ENCODE results near the gene SCUBE2.
A peak's percentile ranks its signal among the peaks of the same experiment; 100 is the strongest.
"Not testable (repeated sequence)": the region's sequence is repeated elsewhere in the genome, so short reads cannot be mapped to it uniquely, and the experiment has no call there.

Gene SCUBE2

DNA sequence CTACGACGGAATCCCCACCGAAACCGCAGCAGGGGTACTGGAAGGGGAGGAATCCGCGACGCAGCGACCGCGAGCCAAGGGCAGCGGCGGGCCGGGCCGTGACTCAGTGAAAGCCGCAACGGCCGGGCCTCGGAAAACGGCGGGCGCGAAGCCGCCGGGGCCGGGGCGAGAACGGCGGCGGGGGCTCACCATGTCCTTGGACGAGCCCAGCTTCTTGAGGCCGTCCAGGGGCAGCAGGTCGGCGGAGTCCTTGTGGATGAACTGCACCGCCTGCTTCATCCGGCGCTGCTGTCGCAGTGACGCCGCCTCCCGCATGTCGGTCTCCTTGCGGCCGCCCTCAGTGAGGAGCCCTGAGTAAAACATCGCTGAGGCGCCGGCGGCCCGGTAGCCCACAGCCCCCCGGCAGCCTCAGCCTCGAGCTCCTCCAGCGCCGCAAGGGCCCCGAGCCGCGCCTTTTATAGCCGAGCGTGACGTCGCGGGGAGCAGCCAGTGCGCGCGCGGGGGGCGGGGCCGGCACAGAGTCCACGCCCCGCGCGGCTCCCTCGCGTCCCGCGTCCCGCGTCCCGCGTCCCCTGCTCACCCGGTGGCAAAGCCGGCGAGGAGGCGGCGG, 87.7 kb downstream of the SCUBE2 start, which contains the start of gene NRIP3:
TSS of gene NRIP3 (minus strand) at position 429 of the 610 bp plus-strand sequence. CDS start at position 363, 66 bp downstream.
- peak; percentile 65 for DNase-seq

DNA sequence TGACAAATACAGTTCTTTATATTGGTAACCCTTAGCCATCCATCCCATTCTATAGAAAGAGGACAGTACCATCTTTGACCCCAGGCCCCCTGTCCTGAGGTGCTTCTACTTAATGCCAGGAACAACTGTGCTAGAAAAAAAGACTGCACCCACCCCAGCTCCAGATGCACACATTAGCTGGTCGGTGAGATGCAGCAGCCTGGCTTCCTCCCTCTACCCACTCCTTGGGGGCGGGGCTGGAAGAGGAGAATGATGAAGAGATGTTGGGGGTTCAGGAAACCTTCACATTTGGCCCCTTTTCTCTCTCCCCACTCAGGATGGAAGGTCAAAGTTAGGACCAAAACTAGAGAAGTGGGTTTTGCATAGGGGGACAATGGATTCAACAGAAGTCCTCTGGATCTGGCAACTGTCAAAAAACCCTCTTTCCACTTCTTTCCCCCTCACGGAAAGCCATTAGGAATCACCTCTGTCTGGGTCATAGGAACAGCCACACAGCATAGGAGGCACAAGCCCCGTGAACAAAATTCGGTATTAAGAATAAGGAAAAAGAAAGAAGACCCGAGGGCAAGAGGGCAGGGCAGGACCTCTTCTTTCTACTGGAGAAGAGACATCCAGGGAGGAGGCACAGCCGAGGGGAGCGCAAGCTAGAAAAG, 88.4 kb downstream of the SCUBE2 start:
- no peak for DNase-seq

DNA sequence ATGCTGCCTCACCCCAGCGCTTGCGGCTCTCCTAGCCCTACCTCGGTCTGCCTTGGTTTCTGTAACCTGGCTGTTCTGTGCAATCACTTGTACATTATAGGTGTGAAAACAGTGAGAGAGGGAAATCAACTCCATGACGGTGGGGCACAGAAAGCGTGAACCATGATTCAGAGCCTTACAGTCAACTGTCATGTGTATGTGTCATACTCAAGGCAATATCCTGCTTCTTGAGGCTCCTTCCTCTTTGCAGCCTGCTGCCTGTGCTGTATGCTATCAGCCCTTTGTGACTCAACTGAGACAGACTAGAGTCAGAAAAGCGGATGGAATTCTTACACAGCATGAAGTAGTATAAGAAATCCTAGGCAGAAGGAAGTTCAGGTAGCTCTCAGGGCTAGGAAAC, 89.7 kb downstream of the SCUBE2 start:
- peak; percentile 10 for DNase-seq

GRCh38 chr11:8998017-8998416, 93.4 kb downstream of the SCUBE2 start:
- DNase-seq: no peak

GRCh38 chr11:8997451-8997850, 93.9 kb downstream of the SCUBE2 start:
- DNase-seq: no peak

DNA sequence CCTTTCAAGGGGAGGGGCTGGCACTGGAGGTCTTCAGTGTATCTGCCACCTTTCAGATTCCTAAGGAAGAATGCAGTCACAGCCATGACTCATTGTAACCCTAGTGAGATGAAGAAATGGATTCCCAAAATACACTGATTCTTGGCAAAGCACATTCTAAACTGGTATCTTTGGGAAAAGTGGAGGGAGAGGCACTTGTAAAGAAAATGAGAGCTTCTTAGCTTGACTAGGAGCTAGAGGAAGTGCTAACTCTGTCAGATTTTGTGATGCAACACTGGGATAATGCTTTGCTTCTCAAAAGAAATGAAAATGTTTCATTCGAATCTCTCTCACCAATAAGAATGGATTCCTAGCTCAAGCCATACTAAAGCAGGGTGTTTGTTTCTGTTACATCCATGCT, 101.9 kb downstream of the SCUBE2 start:
- DNase-seq: no peak

- DNase-seq: no peak
Measured at GRCh38 chr11:8988329-8989234, 102.8 kb downstream of the SCUBE2 start.

GRCh38 chr11:8987446-8987845, 104.0 kb downstream of the SCUBE2 start:
- DNase-seq: no peak

DNA sequence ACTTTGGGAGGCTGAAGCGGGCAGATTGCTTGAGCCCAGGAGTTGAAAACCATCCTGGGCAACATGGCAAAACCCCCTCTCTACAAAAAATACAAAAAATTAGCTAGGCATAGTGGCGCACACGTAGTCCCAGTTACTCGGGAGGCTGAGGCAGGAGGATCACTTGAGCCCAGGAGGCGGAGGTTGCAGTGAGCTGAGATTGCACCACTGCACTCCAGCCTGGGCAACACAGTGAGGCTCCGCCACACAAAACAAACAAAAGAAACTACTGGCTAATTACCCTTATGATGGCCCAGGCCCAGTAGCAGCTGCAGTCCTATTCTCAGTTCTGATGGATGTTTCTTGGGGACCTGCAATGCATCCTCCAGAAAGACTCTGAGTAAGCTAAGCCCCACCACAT, 104.6 kb downstream of the SCUBE2 start:
- DNase-seq: not testable (repeated sequence)

DNA sequence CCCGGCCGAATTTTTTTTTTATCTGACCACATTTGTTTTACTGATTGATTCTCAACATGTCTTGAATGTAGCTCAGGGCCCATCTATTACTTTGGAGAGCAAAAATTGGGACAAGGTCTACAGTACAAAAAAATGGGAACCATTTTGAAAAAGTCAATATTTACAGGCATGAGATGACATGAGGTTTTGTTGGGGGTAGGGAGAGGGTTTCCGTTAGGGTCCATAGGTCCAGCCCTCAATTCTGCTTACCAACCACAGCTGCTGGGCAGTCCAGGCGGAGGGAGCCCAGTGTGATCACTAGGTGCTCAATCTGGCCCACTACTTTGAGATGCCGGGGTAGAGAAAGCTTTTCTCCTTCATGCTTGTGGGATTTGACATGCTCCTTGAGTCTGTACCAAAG, 105.9 kb downstream of the SCUBE2 start:
- DNase-seq: no peak

DNA sequence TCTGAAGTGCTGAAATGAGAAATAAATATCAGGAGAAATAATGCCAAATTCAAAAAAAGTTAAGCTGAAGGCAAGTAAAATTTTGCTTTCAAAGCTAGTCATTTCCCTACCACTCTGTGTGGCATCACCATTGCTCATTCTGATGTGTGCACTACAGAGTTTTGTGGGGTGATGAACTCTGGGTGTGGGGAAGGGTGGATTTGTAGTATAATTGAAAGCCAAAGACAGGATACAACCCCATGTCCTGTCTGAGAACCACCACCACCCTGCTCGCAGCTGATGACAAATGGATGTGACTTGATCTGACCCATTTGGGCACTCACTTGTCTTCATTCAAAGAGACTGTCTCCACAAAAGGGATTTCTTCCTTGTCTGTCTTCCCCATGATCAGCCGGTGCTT, 107.8 kb downstream of the SCUBE2 start:
- no peak for DNase-seq

- DNase-seq: no peak
Measured at GRCh38 chr11:8980485-8980884, 110.9 kb downstream of the SCUBE2 start.

- not testable (repeated sequence) for DNase-seq
Measured at GRCh38 chr11:8979365-8979764, 112.0 kb downstream of the SCUBE2 start.

DNA sequence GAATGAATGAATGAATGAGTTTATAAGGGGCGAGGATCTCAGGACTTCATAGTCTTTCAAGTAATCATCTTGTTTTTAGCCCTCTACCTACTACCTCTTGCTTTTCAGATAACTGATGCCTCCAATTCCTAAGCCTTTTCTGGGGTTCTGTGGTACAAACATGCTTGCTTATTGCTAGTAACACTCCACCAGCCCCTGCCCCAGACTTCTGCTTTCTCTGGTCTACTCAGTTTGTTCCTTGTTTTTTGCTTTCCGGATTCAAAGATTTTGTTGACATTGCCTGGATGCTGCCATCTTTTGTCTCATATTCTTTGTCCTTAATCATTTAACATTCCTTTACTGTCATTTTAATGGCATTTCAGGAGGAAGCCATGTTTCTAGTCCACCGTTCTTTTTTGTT, 118.3 kb downstream of the SCUBE2 start:
- DNase-seq: no peak

DNA sequence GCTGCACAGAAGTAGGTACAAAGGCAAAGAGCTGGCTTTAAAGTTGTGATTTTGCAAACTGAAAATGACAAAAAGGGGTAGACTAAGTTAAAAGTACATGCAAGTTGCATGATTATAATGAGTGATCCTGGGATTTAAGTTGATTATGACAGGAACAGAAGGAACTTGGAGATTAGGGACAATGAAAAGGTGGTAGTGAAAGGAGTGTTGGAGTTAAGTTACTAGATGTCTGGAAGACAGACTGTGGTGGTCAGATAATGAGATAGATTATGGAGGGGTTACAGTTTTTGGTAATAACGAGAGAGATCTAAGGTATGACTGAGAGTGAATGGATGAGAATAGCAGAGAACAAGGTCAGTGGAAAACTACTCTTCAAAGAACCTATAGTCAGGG, 119.5 kb downstream of the SCUBE2 start:
- DNase-seq: no peak

GRCh38 chr11:8971196-8971923, 120.0 kb downstream of the SCUBE2 start:
- no peak for DNase-seq

Data from activated effector memory CD4-positive, alpha-beta T cell treated with Interleukin-2 at 50 U/mL for 16 hours (primary cell).